Measurements from ENCODE around the gene MAN1A2.

MAN1A2 gene

GRCh38 chr1:117366177-117367045, 838 bp upstream of the MAN1A2 start:
- DNase-seq (ENCODE audit: low spot score in 2 of 2) (peak; percentile 61 to 65), ATAC-seq (replicated peaks; ENCODE audit: extremely low read depth, poor library complexity, severe bottlenecking) (peak; percentile 50)
- Mint-ChIP-seq H3K4me1 (peaks cover 54% of the 10 kb centered on the region), H3K9me3 (no peaks in the 10 kb centered on the region), H3K27me3 (no peaks in the 10 kb centered on the region), H3K27ac (ENCODE audit: low read depth) (peak overlapping the region; percentile 80), H3K4me3 (peak overlapping the region; percentile 94), H3K36me3 (ENCODE audit: insufficient read depth) (peaks cover 24% of the 10 kb centered on the region)

GRCh38 chr1:117368116-117369108, 1.2 kb downstream of the MAN1A2 start:
- no peak for DNase-seq (ENCODE audit: low spot score in 2 of 2)
- Mint-ChIP-seq H3K9me3 (no peaks in the 10 kb centered on the region), H3K4me3 (peak overlapping the region; percentile 94), H3K27ac (ENCODE audit: low read depth) (peak overlapping the region; percentile 80), H3K36me3 (ENCODE audit: insufficient read depth) (peaks cover 26% of the 10 kb centered on the region), H3K4me1 (peaks cover 69% of the 10 kb centered on the region), H3K27me3 (no peaks in the 10 kb centered on the region)
- ATAC-seq (replicated peaks; ENCODE audit: extremely low read depth, poor library complexity, severe bottlenecking), result no peak

- Mint-ChIP-seq H3K9me3 (no peaks in the 10 kb centered on the region), H3K27me3 (no peaks in the 10 kb centered on the region), H3K27ac (ENCODE audit: low read depth) (no peak overlapping the region), H3K4me3 (peak overlapping the region; percentile 94), H3K36me3 (ENCODE audit: insufficient read depth) (peaks cover 26% of the 10 kb centered on the region), H3K4me1 (peaks cover 70% of the 10 kb centered on the region)
- DNase-seq (ENCODE audit: low spot score in 2 of 2) (no peak), ATAC-seq (replicated peaks; ENCODE audit: extremely low read depth, poor library complexity, severe bottlenecking) (no peak)
These were observed 2.8 kb downstream of the MAN1A2 start for GRCh38 chr1:117370071-117370470.

GRCh38 chr1:117370509-117370908, 3.3 kb downstream of the MAN1A2 start:
- peak overlapping the region; percentile 94 for H3K4me3 Mint-ChIP-seq

GRCh38 chr1:117371441-117372151, 4.3 kb downstream of the MAN1A2 start:
- peak overlapping the region; percentile 35 for H3K4me3 Mint-ChIP-seq
- H3K9me3 Mint-ChIP-seq, result no peaks in the 10 kb centered on the region
- H3K36me3 Mint-ChIP-seq (ENCODE audit: insufficient read depth), result peaks cover 15% of the 10 kb centered on the region
- ATAC-seq (replicated peaks; ENCODE audit: extremely low read depth, poor library complexity, severe bottlenecking) (no peak), DNase-seq (ENCODE audit: low spot score in 2 of 2) (no peak)
- no peak overlapping the region for H3K27ac Mint-ChIP-seq (ENCODE audit: low read depth)
- no peaks in the 10 kb centered on the region for H3K27me3 Mint-ChIP-seq
- peaks cover 66% of the 10 kb centered on the region for H3K4me1 Mint-ChIP-seq

More at GRCh38 chr1:117370509-117370908, 3.3 kb downstream of the MAN1A2 start:
- peaks cover 25% of the 10 kb centered on the region for H3K36me3 Mint-ChIP-seq (ENCODE audit: insufficient read depth)
- ATAC-seq (replicated peaks; ENCODE audit: extremely low read depth, poor library complexity, severe bottlenecking), result no peak
- no peak for DNase-seq (ENCODE audit: low spot score in 2 of 2)
- H3K27ac Mint-ChIP-seq (ENCODE audit: low read depth), result no peak overlapping the region
- H3K9me3 Mint-ChIP-seq, result no peaks in the 10 kb centered on the region
- H3K4me1 Mint-ChIP-seq, result peaks cover 68% of the 10 kb centered on the region
- H3K27me3 Mint-ChIP-seq, result no peaks in the 10 kb centered on the region

- no peak overlapping the region for H3K27ac Mint-ChIP-seq (ENCODE audit: low read depth)
- H3K27me3 Mint-ChIP-seq, result no peaks in the 10 kb centered on the region
- H3K9me3 Mint-ChIP-seq, result no peaks in the 10 kb centered on the region
- peaks cover 61% of the 10 kb centered on the region for H3K4me1 Mint-ChIP-seq
- peaks cover 9% of the 10 kb centered on the region for H3K36me3 Mint-ChIP-seq (ENCODE audit: insufficient read depth)
- no peak for DNase-seq (ENCODE audit: low spot score in 2 of 2)
- ATAC-seq (replicated peaks; ENCODE audit: extremely low read depth, poor library complexity, severe bottlenecking), result no peak
- peak overlapping the region; percentile 12 for H3K4me3 Mint-ChIP-seq
These were observed 5.7 kb downstream of the MAN1A2 start for GRCh38 chr1:117372863-117373412.

GRCh38 chr1:117373932-117374331, 6.7 kb downstream of the MAN1A2 start:
- no peak overlapping the region for H3K4me3 Mint-ChIP-seq
- H3K4me1 Mint-ChIP-seq, result peaks cover 56% of the 10 kb centered on the region
- no peak overlapping the region for H3K27ac Mint-ChIP-seq (ENCODE audit: low read depth)
- peaks cover 3% of the 10 kb centered on the region for H3K36me3 Mint-ChIP-seq (ENCODE audit: insufficient read depth)
- ATAC-seq (replicated peaks; ENCODE audit: extremely low read depth, poor library complexity, severe bottlenecking), result no peak
- no peaks in the 10 kb centered on the region for H3K27me3 Mint-ChIP-seq
- no peak for DNase-seq (ENCODE audit: low spot score in 2 of 2)
- H3K9me3 Mint-ChIP-seq, result no peaks in the 10 kb centered on the region

GRCh38 chr1:117375327-117375726, 8.1 kb downstream of the MAN1A2 start:
- H3K36me3 Mint-ChIP-seq (ENCODE audit: insufficient read depth), result peaks cover 1% of the 10 kb centered on the region
- no peak for DNase-seq (ENCODE audit: low spot score in 2 of 2)
- H3K27me3 Mint-ChIP-seq, result no peaks in the 10 kb centered on the region
- H3K4me1 Mint-ChIP-seq, result peaks cover 62% of the 10 kb centered on the region
- no peak for ATAC-seq (replicated peaks; ENCODE audit: extremely low read depth, poor library complexity, severe bottlenecking)
- no peaks in the 10 kb centered on the region for H3K9me3 Mint-ChIP-seq
- H3K4me3 Mint-ChIP-seq, result no peak overlapping the region
- H3K27ac Mint-ChIP-seq (ENCODE audit: low read depth), result no peak overlapping the region

- peaks cover 14% of the 10 kb centered on the region for H3K9me3 Mint-ChIP-seq
- H3K4me1 Mint-ChIP-seq, result peaks cover 61% of the 10 kb centered on the region
- no peak for ATAC-seq (replicated peaks; ENCODE audit: extremely low read depth, poor library complexity, severe bottlenecking)
- no peak overlapping the region for H3K4me3 Mint-ChIP-seq
- no peak for DNase-seq (ENCODE audit: low spot score in 2 of 2)
- no peaks in the 10 kb centered on the region for H3K27me3 Mint-ChIP-seq
- H3K27ac Mint-ChIP-seq (ENCODE audit: low read depth), result no peak overlapping the region
- H3K36me3 Mint-ChIP-seq (ENCODE audit: insufficient read depth), result no peaks in the 10 kb centered on the region
These were observed 19.9 kb downstream of the MAN1A2 start for GRCh38 chr1:117387060-117387633.

- peaks cover 61% of the 10 kb centered on the region for H3K4me1 Mint-ChIP-seq
- DNase-seq (ENCODE audit: low spot score in 2 of 2), result no peak
- peaks cover 10% of the 10 kb centered on the region for H3K9me3 Mint-ChIP-seq
- ATAC-seq (replicated peaks; ENCODE audit: extremely low read depth, poor library complexity, severe bottlenecking), result no peak
- H3K4me3 Mint-ChIP-seq, result peak overlapping the region; percentile 5
- H3K36me3 Mint-ChIP-seq (ENCODE audit: insufficient read depth), result no peaks in the 10 kb centered on the region
- no peaks in the 10 kb centered on the region for H3K27me3 Mint-ChIP-seq
- peak overlapping the region; percentile 58 for H3K27ac Mint-ChIP-seq (ENCODE audit: low read depth)
These were observed 21.1 kb downstream of the MAN1A2 start for GRCh38 chr1:117388328-117388727.

- Mint-ChIP-seq H3K9me3 (peaks cover 3% of the 10 kb centered on the region), H3K36me3 (ENCODE audit: insufficient read depth) (no peaks in the 10 kb centered on the region), H3K27ac (ENCODE audit: low read depth) (no peak overlapping the region), H3K27me3 (no peaks in the 10 kb centered on the region), H3K4me1 (peaks cover 63% of the 10 kb centered on the region), H3K4me3 (no peak overlapping the region)
- ATAC-seq (replicated peaks; ENCODE audit: extremely low read depth, poor library complexity, severe bottlenecking) (no peak), DNase-seq (ENCODE audit: low spot score in 2 of 2) (no peak)
These were observed 22.0 kb downstream of the MAN1A2 start for GRCh38 chr1:117389284-117389683.
